HG03095 (cell line): ENCODE data around the gene TSPAN18.

Experiments
- ATAC-seq: cut with Tn5 transposase; IDR thresholded peaks from one replicate; pipeline ENCODE4 v1.9.1; 2021; ENCODE audit warnings: moderate library complexity; ENCODE audit not compliant: unreplicated experiment

The TSPAN18 gene

DNA sequence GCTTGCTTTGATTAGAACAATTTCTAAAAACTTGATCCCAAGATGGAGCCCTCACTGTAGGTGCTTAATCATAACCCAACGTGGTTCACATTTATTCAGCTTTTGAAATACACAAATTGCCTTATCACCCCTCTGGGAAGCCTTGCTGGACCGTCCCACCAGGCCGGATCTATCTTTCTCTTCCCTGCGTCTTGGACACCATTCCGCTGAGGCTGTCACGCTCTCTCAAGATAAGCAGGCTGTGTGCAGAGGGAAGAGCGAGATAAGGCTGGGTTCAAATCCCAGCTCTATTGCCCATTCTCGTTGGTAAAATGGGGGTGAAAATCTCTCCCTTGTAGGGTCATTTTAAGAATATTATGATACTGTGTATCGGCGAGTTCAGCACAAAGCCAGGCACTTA, 244.4 kb downstream of the TSPAN18 start:
- no peak for ATAC-seq

GRCh38 chr11:44972746-44973435, 246.1 kb downstream of the TSPAN18 start:
- ATAC-seq = no peak

GRCh38 chr11:44973632-44974401, 247.1 kb downstream of the TSPAN18 start:
- ATAC-seq = no peak

DNA sequence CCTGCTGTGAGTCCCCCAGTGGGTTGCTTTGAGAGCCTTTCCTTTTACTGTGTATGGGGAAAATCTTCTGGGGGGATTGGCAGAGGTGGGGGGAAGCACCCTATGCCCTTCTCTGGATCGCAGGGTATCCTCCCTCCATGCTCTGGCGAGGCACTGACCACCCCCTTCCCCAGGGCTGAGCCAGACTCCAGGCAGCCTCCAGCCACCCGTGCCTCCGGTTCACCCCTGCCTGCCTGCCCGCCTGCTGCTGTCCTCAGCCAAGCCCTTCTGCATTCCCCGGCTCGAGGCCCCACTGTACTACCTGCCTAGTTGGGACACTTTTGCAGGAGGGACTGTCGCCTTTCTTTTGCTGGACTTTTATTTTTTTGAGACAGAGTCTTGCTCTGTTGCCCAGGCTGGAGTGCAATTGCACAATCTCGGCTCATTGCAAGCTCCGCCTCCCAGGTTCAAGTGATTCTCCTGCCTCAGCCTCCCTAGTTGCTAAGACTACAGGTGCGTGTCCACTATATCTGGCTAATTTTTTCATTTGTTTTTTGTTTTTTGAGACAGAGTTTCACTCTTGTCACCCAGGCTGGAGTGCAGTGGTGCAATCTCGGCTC, 247.7 kb downstream of the TSPAN18 start:
- no peak for ATAC-seq

DNA sequence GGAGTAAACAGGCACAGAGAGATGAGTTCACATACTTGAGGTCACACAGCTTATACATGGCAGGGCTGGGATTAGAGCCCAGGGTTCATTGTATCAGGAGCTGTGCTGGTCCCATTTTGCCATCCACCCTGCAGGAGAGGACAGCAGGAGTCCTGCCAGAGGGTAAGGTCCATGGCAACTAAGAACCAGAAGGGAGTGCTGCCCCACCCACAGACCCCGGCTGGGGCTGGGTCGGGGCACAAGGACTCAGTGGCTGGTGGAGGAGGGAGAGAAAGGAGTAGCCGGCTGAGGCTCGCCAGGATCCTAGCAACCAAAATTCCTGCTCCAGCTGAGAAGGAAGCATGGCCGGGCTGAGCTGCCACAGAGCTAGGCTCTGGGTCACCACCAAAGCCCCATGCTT, 249.8 kb downstream of the TSPAN18 start:
- ATAC-seq = no peak

DNA sequence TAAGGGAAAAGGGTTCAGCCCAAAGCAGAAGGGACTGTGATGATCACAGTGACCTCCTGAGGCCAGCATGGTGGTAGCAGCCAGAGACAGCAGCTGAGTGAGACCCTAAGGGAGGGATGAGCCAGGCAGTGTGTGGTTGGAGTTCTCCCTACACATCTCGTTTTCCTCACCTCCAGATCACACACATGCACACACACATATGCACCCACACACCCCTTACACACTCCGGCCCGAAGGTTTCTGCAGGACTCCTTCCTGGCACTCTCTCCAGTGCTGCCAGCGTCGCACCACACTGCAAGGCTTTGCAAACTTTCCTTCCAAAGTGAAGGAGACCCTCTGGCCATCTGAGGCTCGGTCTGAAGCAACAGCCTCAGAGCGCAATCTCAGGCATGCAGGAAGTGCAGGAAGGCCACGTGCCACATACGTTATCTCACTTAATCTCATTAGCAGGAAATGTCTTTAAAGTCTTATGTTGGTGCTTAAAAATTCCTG, 250.8 kb downstream of the TSPAN18 start:
- ATAC-seq = no peak

GRCh38 chr11:44978274-44978960, 251.7 kb downstream of the TSPAN18 start:
- ATAC-seq = no peak

DNA sequence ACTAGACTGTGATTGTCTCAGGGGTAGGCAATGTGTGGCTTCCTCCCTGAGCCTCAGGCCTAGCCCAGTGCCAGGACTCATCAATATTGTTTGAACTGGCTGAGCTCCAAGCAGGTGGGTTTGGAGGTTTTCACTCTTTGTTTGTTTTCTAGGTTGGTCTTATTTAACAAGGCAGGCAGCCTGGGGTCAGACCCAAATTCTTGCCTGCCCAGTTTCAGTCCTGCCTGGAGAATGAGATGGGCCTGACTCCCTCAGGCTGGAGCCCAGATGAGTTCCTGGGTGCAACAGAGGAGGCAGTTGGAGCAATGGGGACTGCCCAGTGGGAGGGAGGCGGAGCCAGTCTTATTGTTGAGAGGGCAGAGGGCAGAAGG, 252.2 kb downstream of the TSPAN18 start:
- no peak for ATAC-seq

GRCh38 chr11:44979543-44980399, 253.0 kb downstream of the TSPAN18 start:
- no peak for ATAC-seq

DNA sequence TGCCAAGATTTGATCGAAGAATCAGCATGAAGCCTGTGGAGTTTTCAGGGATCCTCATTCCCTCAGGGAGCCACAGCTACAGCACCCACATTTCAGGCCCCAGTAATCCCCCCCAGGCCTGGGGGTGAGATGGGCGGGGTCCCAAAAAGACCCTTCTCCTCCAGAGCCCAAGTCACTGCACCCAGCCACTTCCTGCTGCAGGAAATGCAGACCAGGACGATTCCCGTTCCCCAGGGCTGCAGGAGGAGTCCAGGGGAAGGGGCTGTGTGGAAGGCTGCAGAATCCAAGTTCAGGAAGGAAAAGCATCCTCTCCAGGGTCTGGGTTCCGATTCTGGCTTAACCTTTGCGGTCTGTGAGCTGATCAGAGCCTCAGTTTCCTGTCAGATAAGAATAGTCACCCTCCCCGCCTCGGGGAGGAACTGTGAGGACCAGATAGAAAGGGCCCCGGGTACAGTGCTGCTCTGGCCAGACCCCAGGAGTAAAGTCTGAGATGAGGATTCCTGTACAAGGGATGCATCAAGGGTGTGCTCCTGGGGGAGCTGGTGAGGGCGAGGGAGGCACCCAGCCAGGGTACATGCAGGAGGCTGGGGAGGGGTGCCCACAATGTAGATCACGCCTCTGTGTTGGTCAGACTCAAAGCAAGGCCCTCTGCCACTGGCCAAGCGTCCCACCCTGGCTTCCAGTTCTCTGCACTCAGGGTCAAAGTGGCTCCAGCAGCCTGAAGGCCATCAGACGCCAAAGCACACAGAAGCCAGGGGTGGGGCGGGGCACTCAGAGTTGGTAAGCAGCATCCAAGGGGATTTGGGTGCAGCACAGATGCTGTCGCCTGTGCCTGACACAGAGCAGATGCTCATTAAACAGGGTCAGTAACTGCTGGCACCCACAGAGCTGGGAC, 254.0 kb downstream of the TSPAN18 start:
- ATAC-seq = no peak
